ENCODE results near the gene STK32B.

Gene STK32B

DNA sequence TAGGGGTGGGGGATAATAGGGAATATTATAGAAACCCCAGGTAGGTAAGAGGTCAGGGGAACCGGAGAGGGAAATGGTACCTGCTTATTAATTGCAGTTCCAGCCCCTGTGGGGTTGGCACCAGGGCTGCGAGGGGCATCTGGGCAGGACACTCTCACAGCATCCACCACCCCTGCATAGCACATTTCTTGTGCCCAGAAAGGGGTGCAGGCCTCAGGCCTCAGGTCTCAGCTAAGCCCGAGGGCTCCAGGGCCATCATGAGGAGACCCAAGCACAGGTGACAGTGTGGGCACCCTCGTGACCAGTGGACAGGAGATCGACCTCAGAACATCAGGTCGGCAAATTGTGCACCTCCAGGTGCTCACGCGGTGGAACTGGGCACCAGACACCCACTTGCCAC lies 492.4 kb downstream of the STK32B start:
- H3K27ac ChIP-seq: no peak overlapping the region
- TF ChIP-seq, protein P1, sequence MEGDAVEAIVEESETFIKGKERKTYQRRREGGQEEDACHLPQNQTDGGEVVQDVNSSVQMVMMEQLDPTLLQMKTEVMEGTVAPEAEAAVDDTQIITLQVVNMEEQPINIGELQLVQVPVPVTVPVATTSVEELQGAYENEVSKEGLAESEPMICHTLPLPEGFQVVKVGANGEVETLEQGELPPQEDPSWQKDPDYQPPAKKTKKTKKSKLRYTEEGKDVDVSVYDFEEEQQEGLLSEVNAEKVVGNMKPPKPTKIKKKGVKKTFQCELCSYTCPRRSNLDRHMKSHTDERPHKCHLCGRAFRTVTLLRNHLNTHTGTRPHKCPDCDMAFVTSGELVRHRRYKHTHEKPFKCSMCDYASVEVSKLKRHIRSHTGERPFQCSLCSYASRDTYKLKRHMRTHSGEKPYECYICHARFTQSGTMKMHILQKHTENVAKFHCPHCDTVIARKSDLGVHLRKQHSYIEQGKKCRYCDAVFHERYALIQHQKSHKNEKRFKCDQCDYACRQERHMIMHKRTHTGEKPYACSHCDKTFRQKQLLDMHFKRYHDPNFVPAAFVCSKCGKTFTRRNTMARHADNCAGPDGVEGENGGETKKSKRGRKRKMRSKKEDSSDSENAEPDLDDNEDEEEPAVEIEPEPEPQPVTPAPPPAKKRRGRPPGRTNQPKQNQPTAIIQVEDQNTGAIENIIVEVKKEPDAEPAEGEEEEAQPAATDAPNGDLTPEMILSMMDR (conservative IDR thresholded peaks at IDR 0.05): no peak
- no peak for TF ChIP-seq ZFX (IDR thresholded peaks at IDR 0.05)

DNA sequence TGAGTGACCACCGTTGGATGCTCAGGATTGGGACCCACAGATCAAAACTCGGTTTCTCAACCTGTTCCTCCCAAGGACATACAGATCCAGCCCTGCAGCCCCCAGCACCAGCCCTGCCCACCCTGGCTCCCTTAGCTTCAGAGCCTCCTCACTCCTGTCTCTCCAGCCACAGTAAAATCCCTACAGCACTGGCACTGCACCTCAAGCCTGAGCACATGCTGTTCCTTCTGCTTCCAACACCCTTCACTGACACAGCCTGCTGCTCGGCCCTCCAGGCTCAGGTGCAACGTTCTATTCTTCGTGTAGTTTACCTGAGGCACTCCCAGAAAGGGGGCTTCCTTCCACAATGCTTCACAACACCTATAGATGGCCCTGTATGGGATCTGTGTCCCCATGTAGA lies 493.5 kb downstream of the STK32B start:
- TF ChIP-seq, protein P1 (conservative IDR thresholded peaks at IDR 0.05): no peak
- no peak for TF ChIP-seq ZFX (IDR thresholded peaks at IDR 0.05)
- H3K27ac ChIP-seq: no peak overlapping the region

DNA sequence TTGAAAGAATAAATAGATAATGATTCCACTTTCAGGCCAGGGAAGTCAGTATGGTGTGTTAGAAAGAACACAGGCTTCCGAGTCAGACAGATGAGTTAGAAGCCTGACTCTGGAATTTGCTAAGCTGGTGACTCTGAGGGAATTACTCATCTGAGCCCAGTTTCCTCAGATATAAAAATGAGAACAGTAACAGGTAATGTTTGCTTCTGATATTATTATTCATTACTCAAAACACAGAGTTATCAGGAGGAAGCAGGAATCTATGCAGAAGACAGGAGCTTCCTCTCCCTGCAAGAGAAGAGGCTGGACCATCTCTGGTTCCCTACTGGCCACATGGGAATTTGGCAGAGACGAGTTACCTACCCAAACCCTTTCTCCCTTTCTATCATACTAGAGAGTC lies 494.0 kb downstream of the STK32B start:
- TF ChIP-seq, protein P1 (conservative IDR thresholded peaks at IDR 0.05): no peak
- no peak for TF ChIP-seq ZFX (IDR thresholded peaks at IDR 0.05)
- no peak overlapping the region for H3K27ac ChIP-seq

DNA sequence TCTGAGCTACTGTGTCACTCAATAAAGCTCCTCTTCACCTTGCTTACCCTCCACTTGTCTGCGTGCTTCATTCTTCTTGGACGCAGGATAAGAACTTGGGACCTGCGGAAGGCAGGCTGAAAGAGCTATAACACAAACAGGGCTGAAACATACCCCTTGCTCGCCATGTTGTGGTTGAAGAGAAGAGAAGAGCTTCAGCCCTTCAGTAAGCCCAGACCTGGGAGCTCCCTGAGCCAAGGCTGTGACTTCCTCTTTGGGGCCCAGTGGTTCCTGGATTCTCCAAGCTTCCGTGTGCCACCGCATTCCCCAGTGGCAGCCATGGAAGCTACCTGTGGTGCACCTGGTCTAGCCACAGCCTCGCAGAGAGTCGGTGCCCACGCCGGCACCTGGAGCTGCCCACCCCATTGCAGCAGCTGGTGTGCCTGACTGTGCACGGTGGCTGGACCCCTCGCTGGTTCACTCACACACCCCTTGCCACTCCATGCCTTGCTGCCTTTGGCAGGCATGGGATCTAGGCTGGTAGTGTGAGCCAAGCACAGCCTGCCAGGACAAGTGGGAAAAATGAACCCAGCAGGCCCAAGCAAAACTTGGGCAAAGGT lies 496.5 kb downstream of the STK32B start:
- H3K27ac ChIP-seq: no peak overlapping the region
- no peak for TF ChIP-seq ZFX (IDR thresholded peaks at IDR 0.05)
- TF ChIP-seq, protein P1 (conservative IDR thresholded peaks at IDR 0.05): no peak

Data from C4-2B (cell line).